HepG2 (cell line): ENCODE data around the gene TCF7L2. TPM values are rescaled to one million over a fixed set of nuclear protein-coding genes. Genes with fewer than 3 reads are reported as not detected.

Experiments used
- ATAC-seq: fragments of 200-7000 bp; cut with Tn5 transposase; 3 replicates; pipeline ENCODE4 v1.9.1; 2020; ENCODE audit warnings: mild to moderate bottlenecking, moderate library complexity
- BruUV-seq: library from RNA; stranded (reverse); fragments of 400-500 nt; replicated peaks from 2 replicates; lab custom pipeline; 2021; lab: Mats Ljungman, UMichigan
- CTCF ChIA-PET: fragments of 300-600 bp; formaldehyde crosslinking; extraction: SDS; loops from one replicate; lab custom pipeline; 2021; ENCODE audit warnings: low total read pairs, inconsistent platforms, low intra/inter-chr PET ratio; lab: Yijun Ruan, JAX
- POLR2A ChIA-PET: fragments of 350-600 bp; sonication (Branson Sonifier 250); formaldehyde crosslinking; loops from one replicate; lab custom pipeline; 2020; ENCODE audit warnings: antibody characterized with exemption, inconsistent platforms; lab: Yijun Ruan, JAX
- DNase-seq: peaks from one replicate; pipeline ENCODE4 v3.0.0-alpha.2; 2015; ENCODE audit warnings: low spot score
- FAIRE-seq: peaks from 3 replicates; lab custom pipeline; 2011; peaks lifted over from hg19 to GRCh38; lab: Jason Lieb, UNC
- H2AFZ ChIP-seq: one replicate; pipeline ENCODE4 v1.6.1; 2011; ENCODE audit warnings: low read length, inconsistent platforms
- H3K27ac ChIP-seq: fragments of 300-600 bp; 3 replicates; pipeline ENCODE4 v1.8.0; 2011; ENCODE audit warnings: mixed run types, mild to moderate bottlenecking, mixed read lengths, low read length, inconsistent platforms; ENCODE audit not compliant: insufficient read depth; ENCODE audit errors: extremely low read length
- H3K27me3 ChIP-seq, 2 experiments: fragments of 200-600 bp in 1 of 2; 2 replicates in 1 of 2; 3 replicates in 1 of 2; pipeline versions ENCODE4 v1.6.0 to v1.8.0; 2011; ENCODE audit warnings: low read length in 2 of 2, mild to moderate bottlenecking in 2 of 2, moderate library complexity in 2 of 2, inconsistent platforms in 1 of 2; ENCODE audit not compliant: insufficient read depth in 2 of 2, control insufficient read depth in 1 of 2
- H3K36me3 ChIP-seq, 2 experiments: fragments of 200-600 bp in 1 of 2; replicated peaks in 1 of 2; 2 replicates in 1 of 2; 3 replicates in 1 of 2; pipeline versions ENCODE4 v1.5.1 to v1.8.0; 2011; ENCODE audit warnings: low read length in 2 of 2, inconsistent platforms in 1 of 2; ENCODE audit not compliant: insufficient read depth in 2 of 2, control insufficient read depth in 1 of 2
- H3K4me1 ChIP-seq: 2 replicates; pipeline ENCODE4 v1.5.1; 2012; ENCODE audit warnings: low read length, inconsistent platforms; ENCODE audit not compliant: insufficient read depth
- H3K4me2 ChIP-seq: 2 replicates; pipeline ENCODE4 v1.6.0; 2011; ENCODE audit warnings: low read depth, low read length, inconsistent platforms
- H3K4me3 ChIP-seq, 3 experiments: fragments of 200-600 bp in 1 of 3; sonication (generic), shearing (Covaris generic) in 1 of 3; replicated peaks in 1 of 3; 2 replicates each; pipeline ENCODE4 v1.5.1; 2011 to 2016; ENCODE audit warnings: low read length in 3 of 3, inconsistent platforms in 2 of 3, low read depth in 2 of 3, mild to moderate bottlenecking in 2 of 3, control low read depth in 1 of 3, mixed read lengths in 1 of 3; ENCODE audit not compliant: insufficient read depth in 1 of 3
- H3K79me2 ChIP-seq: one replicate; pipeline ENCODE4 v1.6.1; 2011; ENCODE audit warnings: low read length, inconsistent platforms; ENCODE audit not compliant: insufficient read depth
- H3K9ac ChIP-seq: 2 replicates; pipeline ENCODE4 v1.6.0; 2011; ENCODE audit warnings: mild to moderate bottlenecking, low read depth, low read length, inconsistent platforms; ENCODE audit not compliant: insufficient read depth
- H3K9me3 ChIP-seq: 2 replicates; pipeline ENCODE4 v1.5.1; 2012; ENCODE audit warnings: mild to moderate bottlenecking, low read length
- H4K20me1 ChIP-seq: 2 replicates; pipeline ENCODE4 v1.6.0; 2011; ENCODE audit warnings: inconsistent platforms, mild to moderate bottlenecking, low read length, moderate library complexity; ENCODE audit not compliant: insufficient read depth
- NR2F6 ChIP-seq, 2 experiments: IDR thresholded peaks; 2 replicates each; pipeline ENCODE4 v1.6.1; 2016; ENCODE audit warnings: antibody characterized with exemption in 1 of 2, mild to moderate bottlenecking in 1 of 2
- PAF1 ChIP-seq: IDR thresholded peaks from 2 replicates; pipeline ENCODE4 v1.6.1; 2016; ENCODE audit warnings: missing genetic modification reagents, missing compliant biosample characterization
- PAX8 ChIP-seq: sonication (generic); formaldehyde crosslinking; IDR thresholded peaks from 2 replicates; pipeline ENCODE4 v1.8.0; 2022; ENCODE audit warnings: mild to moderate bottlenecking, missing genetic modification reagents, borderline replicate concordance
- RFX3 ChIP-seq: IDR thresholded peaks from 2 replicates; pipeline ENCODE4 v1.6.1; 2016; ENCODE audit warnings: missing biosample characterization, missing genetic modification reagents
- SMAD9 ChIP-seq: sonication (generic); formaldehyde crosslinking; IDR thresholded peaks from 2 replicates; pipeline ENCODE4 v1.5.1; 2020; ENCODE audit warnings: mild to moderate bottlenecking, missing genetic modification reagents
- ZFAT ChIP-seq: sonication (generic); formaldehyde crosslinking; conservative IDR thresholded peaks from 2 replicates; pipeline ENCODE4 v1.8.1; 2023; ENCODE audit warnings: missing genetic modification reagents, inconsistent platforms
- ZNF251 ChIP-seq: sonication (generic); formaldehyde crosslinking; IDR thresholded peaks from 2 replicates; pipeline ENCODE4 v1.9.0; 2021; ENCODE audit warnings: mild to moderate bottlenecking, missing genetic modification reagents
- ZNF570 ChIP-seq: sonication (generic); formaldehyde crosslinking; IDR thresholded peaks from 2 replicates; pipeline ENCODE4 v1.4.0; 2020; ENCODE audit warnings: mild to moderate bottlenecking, missing genetic modification reagents, borderline replicate concordance
- ZNF652 ChIP-seq: IDR thresholded peaks from 2 replicates; pipeline ENCODE4 v1.6.1; 2016; ENCODE audit warnings: low read depth, borderline replicate concordance
- WGBS: methylation state at CpG from one replicate; pipeline ENCODE4 v1.1.6; 2017; ENCODE audit warnings: low lambda C conversion rate; 5-methylcytosine and 5-hydroxymethylcytosine counted together
- in situ Hi-C: cut with HindIII; loops from 2 replicates; pipeline ENCODE4 v1.10.0; 2017; ENCODE audit warnings: low pct_unique_long_range_greater_than_20kb; ENCODE audit not compliant: extremely low pct_ligation_motif_present
- intact Hi-C: fragments of 100-400 bp; cut with micrococcal nuclease; formaldehyde crosslinking; loops from one replicate; pipeline ENCODE4 v1.10.0; 2022; ENCODE audit not compliant: unreplicated experiment
- polyA plus RNA-seq, 8 experiments: library from polyadenylated mRNA; depleted of rRNA in 3 of 8; stranded (reverse) in 7 of 8; unstranded in 1 of 8; fragments of >200 nt; fragmentation: Illumina TruSeq in 4 of 8; extraction: Trizol in 4 of 8; gene quantifications; 2 replicates each; pipeline versions ENCODE4 v1.2.1 to v1.2.3, GENCODE V29; 2011 to 2016; ENCODE audit warnings: low read depth in 4 of 8, missing spikeins in 1 of 8, mixed read lengths in 1 of 8; ENCODE audit not compliant: insufficient read depth in 1 of 8
- total RNA-seq, 5 experiments: library from RNA; depleted of rRNA; stranded (reverse); fragments of >200 nt; fragmentation: Illumina TruSeq; extraction: Trizol; gene quantifications; 2 replicates each; pipeline ENCODE4 v1.2.3, GENCODE V29; 2016; ENCODE audit warnings: low read depth in 1 of 5
- TF ChIP-seq, protein P1 (sequence below): sonication (generic); formaldehyde crosslinking; conservative IDR thresholded peaks from 2 replicates; pipeline ENCODE4 v1.8.0; 2022; ENCODE audit warnings: missing genetic modification reagents
- TF ChIP-seq, protein P2 (sequence below): sonication (generic); formaldehyde crosslinking; IDR thresholded peaks from 2 replicates; pipeline ENCODE4 v1.8.1; 2023; ENCODE audit warnings: mild to moderate bottlenecking, missing genetic modification reagents

TCF7L2 gene
- total and polyA plus RNA-seq, 2 of the 13 experiments (the other 11 are each of a cell fraction or from before 2014, with no cell fraction given) = 3.9 to 13.7 TPM

DNA sequence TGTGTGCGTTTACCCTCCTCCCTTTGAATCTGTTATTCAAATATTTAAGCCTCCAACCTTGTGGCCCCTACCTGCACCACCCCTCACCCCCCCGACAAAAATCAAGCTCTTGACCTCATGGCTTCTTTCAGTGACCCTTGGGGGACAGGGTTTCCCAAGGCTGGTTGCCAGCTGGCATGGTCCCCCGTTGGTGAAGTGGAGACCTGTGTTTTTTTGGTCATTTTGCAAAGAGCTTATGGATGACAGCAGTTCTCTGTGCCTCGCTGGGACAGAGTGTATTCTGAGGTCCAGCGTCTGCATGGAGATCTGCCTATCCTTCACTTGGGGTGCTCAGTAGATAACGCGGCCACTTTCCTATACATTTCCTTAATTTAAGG lies 111.0 kb downstream of the TCF7L2 start:
- no peak overlapping the region for H3K4me3 ChIP-seq
- WGBS = 83% methylated on average over 7 of the region's 7 CpGs
- H3K4me2 ChIP-seq = no peak overlapping the region
- H2AFZ ChIP-seq = no peak overlapping the region
- intact Hi-C loops (loop anchor here (10.0 kb wide), 1 partner anchor 106 kb away; the partner anchor contains the start of gene TCF7L2), in situ Hi-C loops (no loop called here)
- no peaks in the 10 kb centered on the region for H3K27me3 ChIP-seq
- no peak overlapping the region for H3K9ac ChIP-seq
- DNase-seq (no peak), FAIRE-seq (no peak), ATAC-seq (no peak)
- CTCF ChIA-PET = no interaction called here
- peaks cover 0 to 17% of the 10 kb centered on the region in 2 experiments; a peak in 3 of 5 replicates for H3K36me3 ChIP-seq
- no TSS peak for BruUV-seq
- POLR2A ChIA-PET = interaction anchor here (0.7 to 2.3 kb wide), 2 partner anchors 13 to 162 kb away, joined by 3 to 14 read pairs; no protein-coding TSS in a partner anchor
- no peaks in the 10 kb centered on the region for H3K9me3 ChIP-seq
- peak overlapping the region; percentile 60 for H3K27ac ChIP-seq
- H3K4me1 ChIP-seq = peaks cover 91% of the 10 kb centered on the region
- H4K20me1 ChIP-seq = peaks cover 64% of the 10 kb centered on the region
- TF ChIP-seq, protein P1, sequence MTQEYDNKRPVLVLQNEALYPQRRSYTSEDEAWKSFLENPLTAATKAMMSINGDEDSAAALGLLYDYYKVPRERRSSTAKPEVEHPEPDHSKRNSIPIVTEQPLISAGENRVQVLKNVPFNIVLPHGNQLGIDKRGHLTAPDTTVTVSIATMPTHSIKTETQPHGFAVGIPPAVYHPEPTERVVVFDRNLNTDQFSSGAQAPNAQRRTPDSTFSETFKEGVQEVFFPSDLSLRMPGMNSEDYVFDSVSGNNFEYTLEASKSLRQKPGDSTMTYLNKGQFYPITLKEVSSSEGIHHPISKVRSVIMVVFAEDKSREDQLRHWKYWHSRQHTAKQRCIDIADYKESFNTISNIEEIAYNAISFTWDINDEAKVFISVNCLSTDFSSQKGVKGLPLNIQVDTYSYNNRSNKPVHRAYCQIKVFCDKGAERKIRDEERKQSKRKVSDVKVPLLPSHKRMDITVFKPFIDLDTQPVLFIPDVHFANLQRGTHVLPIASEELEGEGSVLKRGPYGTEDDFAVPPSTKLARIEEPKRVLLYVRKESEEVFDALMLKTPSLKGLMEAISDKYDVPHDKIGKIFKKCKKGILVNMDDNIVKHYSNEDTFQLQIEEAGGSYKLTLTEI (CRISPR knock-in tag) = no peak
- TF ChIP-seq NR2F6 (IDR thresholded peaks at IDR 0.05) = 0 out of 2 replicates have a peak, but pooled peaks have one; percentile 5
- TF ChIP-seq NR2F6 (CRISPR knock-in tag; IDR thresholded peaks at IDR 0.05) = no peak
- peaks cover 92% of the 10 kb centered on the region for H3K79me2 ChIP-seq

DNA sequence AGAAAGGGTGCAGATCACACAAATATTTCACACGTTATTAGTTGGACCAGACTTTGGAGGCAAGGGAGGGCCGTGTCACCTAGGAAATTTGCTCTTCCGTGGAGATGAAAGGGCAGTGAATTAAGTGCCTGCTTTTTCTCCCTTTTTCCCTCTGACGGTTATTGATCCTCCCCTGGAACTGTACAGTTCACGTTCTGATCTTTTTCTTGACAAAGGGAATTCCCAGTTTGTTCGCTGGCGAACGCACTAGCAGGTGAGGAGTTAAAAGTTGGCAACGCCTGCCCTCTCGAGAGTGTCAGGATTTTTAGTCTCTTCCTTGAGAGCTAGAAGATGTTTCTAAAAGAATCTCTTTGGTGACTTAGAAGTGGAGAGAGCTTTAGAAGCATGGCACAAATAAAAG lies 111.5 kb downstream of the TCF7L2 start:
- Histone ChIP-seq H3K4me1 (peaks cover 91% of the 10 kb centered on the region), H3K27ac (peak overlapping the region; percentile 5), H4K20me1 (peaks cover 61% of the 10 kb centered on the region), H3K4me3 (no peak overlapping the region), H3K9ac (no peak overlapping the region), H3K27me3 (no peaks in the 10 kb centered on the region), H3K9me3 (no peaks in the 10 kb centered on the region), H3K4me2 (no peak overlapping the region), H3K79me2 (peaks cover 89% of the 10 kb centered on the region), H3K36me3 (peaks cover 0 to 17% of the 10 kb centered on the region in 2 experiments; a peak in 3 of 5 replicates), H2AFZ (no peak overlapping the region)
- POLR2A ChIA-PET = interaction anchor here (0.7 kb wide), 1 partner anchor 163 kb away, joined by 3 read pairs; no protein-coding TSS in a partner anchor
- WGBS = 66% methylated on average over 10 of the region's 10 CpGs
- FAIRE-seq = no peak
- in situ Hi-C loops = no loop called here
- no peak for ATAC-seq
- no TSS peak for BruUV-seq
- DNase-seq = no peak
- TF ChIP-seq PAF1 (CRISPR knock-in tag) = no peak
- TF ChIP-seq PAX8 (CRISPR knock-in tag) = no peak
- TF ChIP-seq ZFAT (CRISPR knock-in tag) = no peak
- TF ChIP-seq, protein P2, sequence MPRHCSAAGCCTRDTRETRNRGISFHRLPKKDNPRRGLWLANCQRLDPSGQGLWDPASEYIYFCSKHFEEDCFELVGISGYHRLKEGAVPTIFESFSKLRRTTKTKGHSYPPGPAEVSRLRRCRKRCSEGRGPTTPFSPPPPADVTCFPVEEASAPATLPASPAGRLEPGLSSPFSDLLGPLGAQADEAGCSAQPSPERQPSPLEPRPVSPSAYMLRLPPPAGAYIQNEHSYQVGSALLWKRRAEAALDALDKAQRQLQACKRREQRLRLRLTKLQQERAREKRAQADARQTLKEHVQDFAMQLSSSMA (CRISPR knock-in tag) = no peak
- no peak for TF ChIP-seq ZNF570
- no peak for TF ChIP-seq SMAD9
- TF ChIP-seq RFX3 = no peak
- TF ChIP-seq ZNF251 (CRISPR knock-in tag) = no peak
- no peak for TF ChIP-seq ZNF652
- CTCF ChIA-PET = no interaction called here
- intact Hi-C loops = loop anchor here (10.0 kb wide), 1 partner anchor 107 kb away; the partner anchor contains the start of gene TCF7L2
